Upper lobe of right lung (tissue), 1 donor: ENCODE measurements around the gene FAM168A. TPM values are rescaled to one million over a fixed set of nuclear protein-coding genes. Genes with fewer than 3 reads are reported as not detected.

ENCODE experiments used
- ATAC-seq: fragments of 200-7000 bp; cut with Tn5 transposase; one replicate; pipeline ENCODE4 v1.9.1; 2020; ENCODE audit warnings: mild to moderate bottlenecking, moderate library complexity
- DNase-seq: peaks from one replicate; pipeline ENCODE4 v3.0.0-alpha.2; 2020
- H3K27ac ChIP-seq: fragments of 200-600 bp; one replicate; pipeline ENCODE4 v1.8.0; 2022
- H3K27me3 ChIP-seq: fragments of 200-600 bp; one replicate; pipeline ENCODE4 v1.8.0; 2022; ENCODE audit warnings: mild to moderate bottlenecking
- H3K36me3 ChIP-seq: fragments of 200-600 bp; one replicate; pipeline ENCODE4 v1.8.0; 2022
- H3K4me1 ChIP-seq: fragments of 200-600 bp; one replicate; pipeline ENCODE4 v1.8.0; 2022
- H3K4me3 ChIP-seq: fragments of 200-600 bp; one replicate; pipeline ENCODE4 v1.8.0; 2022; ENCODE audit warnings: mild to moderate bottlenecking
- H3K9me3 ChIP-seq: fragments of 200-600 bp; one replicate; pipeline ENCODE4 v1.8.0; 2022
- intact Hi-C: fragments of 100-400 bp; cut with DNase I; formaldehyde crosslinking; loops from one replicate; pipeline ENCODE4 v1.11.0; 2022
- total RNA-seq: library from RNA; stranded (reverse); fragmentation: NEBNext Ultra II Directional; extraction: Animal tissue kit (Norgen Biotek cat#: 25700); gene quantifications from one replicate; pipeline ENCODE4 v1.2.1, GENCODE V29; 2021
- TF ChIP-seq, protein P1 (sequence below): fragments of 200-600 bp; IDR thresholded peaks from one replicate; pipeline ENCODE4 v1.8.0; 2022; ENCODE audit warnings: antibody characterized with exemption
- donor health status: DM: no; HTN: yes; CAD: no; lungs with severe emphysema.

The FAM168A gene
- total RNA-seq, 1 donor from 2014 or later = 30.7 TPM

DNA sequence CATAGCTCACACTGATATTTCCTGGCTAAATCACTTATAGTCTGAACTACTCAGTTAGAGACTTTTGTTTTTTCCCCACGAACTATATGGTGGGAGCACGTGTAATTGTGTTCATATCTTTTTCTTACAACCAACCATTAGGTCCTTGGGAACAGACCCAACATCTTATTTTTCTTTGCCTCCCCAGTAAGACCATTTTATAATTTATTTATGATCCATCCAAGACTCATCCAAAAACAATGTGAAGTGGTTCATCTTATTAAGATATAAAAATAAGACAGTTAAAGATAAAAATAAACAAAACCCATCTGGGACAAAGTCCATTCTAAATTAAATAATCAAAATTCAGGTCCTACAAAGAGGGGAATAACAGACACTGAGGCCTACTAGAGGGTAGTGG lies 90.8 kb downstream of the FAM168A start:
- Histone ChIP-seq H3K9me3 (peaks cover 6% of the 10 kb centered on the region), H3K27me3 (no peaks in the 10 kb centered on the region), H3K4me1 (no peaks in the 10 kb centered on the region), H3K27ac (no peak overlapping the region), H3K4me3 (no peak overlapping the region), H3K36me3 (no peaks in the 10 kb centered on the region)
- ATAC-seq (no peak), DNase-seq (no peak)
- TF ChIP-seq, protein P1, sequence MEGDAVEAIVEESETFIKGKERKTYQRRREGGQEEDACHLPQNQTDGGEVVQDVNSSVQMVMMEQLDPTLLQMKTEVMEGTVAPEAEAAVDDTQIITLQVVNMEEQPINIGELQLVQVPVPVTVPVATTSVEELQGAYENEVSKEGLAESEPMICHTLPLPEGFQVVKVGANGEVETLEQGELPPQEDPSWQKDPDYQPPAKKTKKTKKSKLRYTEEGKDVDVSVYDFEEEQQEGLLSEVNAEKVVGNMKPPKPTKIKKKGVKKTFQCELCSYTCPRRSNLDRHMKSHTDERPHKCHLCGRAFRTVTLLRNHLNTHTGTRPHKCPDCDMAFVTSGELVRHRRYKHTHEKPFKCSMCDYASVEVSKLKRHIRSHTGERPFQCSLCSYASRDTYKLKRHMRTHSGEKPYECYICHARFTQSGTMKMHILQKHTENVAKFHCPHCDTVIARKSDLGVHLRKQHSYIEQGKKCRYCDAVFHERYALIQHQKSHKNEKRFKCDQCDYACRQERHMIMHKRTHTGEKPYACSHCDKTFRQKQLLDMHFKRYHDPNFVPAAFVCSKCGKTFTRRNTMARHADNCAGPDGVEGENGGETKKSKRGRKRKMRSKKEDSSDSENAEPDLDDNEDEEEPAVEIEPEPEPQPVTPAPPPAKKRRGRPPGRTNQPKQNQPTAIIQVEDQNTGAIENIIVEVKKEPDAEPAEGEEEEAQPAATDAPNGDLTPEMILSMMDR = no peak
- intact Hi-C loops = no loop called here

DNA sequence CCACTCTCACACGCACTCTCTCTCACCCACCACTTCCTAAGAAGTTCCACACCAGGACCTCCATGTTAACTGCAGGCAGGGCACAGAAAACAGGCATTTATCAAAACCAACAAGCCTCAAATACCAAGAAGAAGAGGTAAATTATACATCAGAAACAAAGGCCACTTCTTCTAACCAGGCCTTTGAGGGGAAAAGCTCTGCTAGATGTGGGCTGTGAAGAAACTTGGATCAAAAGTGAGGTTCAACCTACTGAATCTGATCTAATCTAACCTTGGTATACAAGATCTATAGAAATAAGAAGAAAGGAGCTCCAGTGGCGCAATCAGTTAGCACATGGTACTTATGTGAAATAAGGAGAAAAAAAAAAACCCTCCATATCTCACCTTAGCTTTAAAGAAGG lies 91.9 kb downstream of the FAM168A start:
- Histone ChIP-seq H3K9me3 (peaks cover 6% of the 10 kb centered on the region), H3K36me3 (no peaks in the 10 kb centered on the region), H3K4me3 (no peak overlapping the region), H3K27ac (no peak overlapping the region), H3K4me1 (no peaks in the 10 kb centered on the region), H3K27me3 (no peaks in the 10 kb centered on the region)
- ATAC-seq (no peak), DNase-seq (no peak)
- TF ChIP-seq, protein P1 = no peak
- intact Hi-C loops = no loop called here

DNA sequence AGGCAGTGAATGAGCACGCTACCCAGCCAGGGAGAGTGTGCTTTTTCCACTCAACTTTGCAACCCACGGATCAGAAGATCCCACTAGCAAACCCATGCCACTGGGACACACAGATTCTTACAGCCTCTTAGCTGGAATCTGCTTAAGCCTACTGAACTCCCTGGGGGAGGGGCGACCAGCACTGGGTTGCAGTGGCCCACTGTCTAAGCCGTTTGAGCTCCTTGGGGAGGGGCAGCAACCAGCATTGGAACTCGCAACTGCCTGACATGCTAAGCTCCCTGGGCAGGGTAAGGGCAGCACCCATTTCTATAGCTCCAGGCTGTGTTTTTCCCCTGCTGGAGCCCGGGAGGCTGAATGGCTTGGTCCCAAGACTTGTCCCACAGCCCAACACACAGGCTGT lies 99.6 kb downstream of the FAM168A start:
- ATAC-seq (no peak), DNase-seq (no peak)
- Histone ChIP-seq H3K27me3 (no peaks in the 10 kb centered on the region), H3K4me3 (no peak overlapping the region), H3K4me1 (no peaks in the 10 kb centered on the region), H3K9me3 (peaks cover under 1% of the 10 kb centered on the region), H3K36me3 (no peaks in the 10 kb centered on the region), H3K27ac (no peak overlapping the region)
- intact Hi-C loops = no loop called here
- TF ChIP-seq, protein P1 = no peak

DNA sequence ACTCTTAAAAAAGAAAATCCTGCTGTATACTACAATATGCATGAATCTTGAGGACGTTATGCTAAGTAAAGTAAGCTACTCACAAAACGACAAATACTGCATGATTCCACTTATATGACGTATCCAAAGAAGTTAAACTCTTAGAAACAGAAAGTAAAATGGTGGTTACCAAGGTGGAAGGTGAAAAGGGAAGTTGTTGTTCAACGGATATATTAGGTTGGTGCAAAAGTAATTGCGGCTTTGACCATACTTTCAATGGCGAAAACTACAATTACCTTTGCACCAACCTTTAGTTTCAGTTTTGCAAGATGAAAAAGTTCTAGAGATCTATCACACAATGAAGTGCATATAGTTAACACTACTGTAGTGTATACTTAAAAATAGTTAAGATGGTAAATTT lies 101.8 kb downstream of the FAM168A start:
- H3K4me1 ChIP-seq = no peaks in the 10 kb centered on the region
- ATAC-seq (no peak), DNase-seq (no peak)
- TF ChIP-seq, protein P1 = no peak
- H3K27ac ChIP-seq = no peak overlapping the region
- no peaks in the 10 kb centered on the region for H3K27me3 ChIP-seq
- H3K4me3 ChIP-seq = no peak overlapping the region
- intact Hi-C loops = no loop called here
- no peaks in the 10 kb centered on the region for H3K36me3 ChIP-seq
- H3K9me3 ChIP-seq = no peaks in the 10 kb centered on the region

DNA sequence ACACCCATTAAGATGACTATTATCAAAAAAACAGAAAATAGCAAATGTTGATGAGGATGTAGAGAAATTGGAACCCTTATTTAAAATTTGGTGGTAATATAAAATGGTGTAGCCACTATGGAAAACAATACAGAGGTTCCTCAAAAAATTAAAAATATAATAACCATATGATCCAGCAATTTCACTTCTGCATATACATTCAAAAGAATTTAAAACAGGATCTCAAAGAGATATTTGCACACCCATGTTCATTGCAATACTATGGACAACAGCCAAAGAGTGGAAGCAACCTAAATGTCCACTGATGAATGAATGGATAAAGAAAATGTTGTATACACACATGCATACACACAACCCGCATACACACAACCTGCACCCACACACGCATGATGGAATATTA lies 102.2 kb downstream of the FAM168A start:
- no peaks in the 10 kb centered on the region for H3K4me1 ChIP-seq
- H3K27me3 ChIP-seq = no peaks in the 10 kb centered on the region
- no peaks in the 10 kb centered on the region for H3K9me3 ChIP-seq
- DNase-seq = no peak
- no peak for ATAC-seq
- intact Hi-C loops = no loop called here
- H3K36me3 ChIP-seq = no peaks in the 10 kb centered on the region
- TF ChIP-seq, protein P1 = no peak
- no peak overlapping the region for H3K27ac ChIP-seq
- H3K4me3 ChIP-seq = no peak overlapping the region

DNA sequence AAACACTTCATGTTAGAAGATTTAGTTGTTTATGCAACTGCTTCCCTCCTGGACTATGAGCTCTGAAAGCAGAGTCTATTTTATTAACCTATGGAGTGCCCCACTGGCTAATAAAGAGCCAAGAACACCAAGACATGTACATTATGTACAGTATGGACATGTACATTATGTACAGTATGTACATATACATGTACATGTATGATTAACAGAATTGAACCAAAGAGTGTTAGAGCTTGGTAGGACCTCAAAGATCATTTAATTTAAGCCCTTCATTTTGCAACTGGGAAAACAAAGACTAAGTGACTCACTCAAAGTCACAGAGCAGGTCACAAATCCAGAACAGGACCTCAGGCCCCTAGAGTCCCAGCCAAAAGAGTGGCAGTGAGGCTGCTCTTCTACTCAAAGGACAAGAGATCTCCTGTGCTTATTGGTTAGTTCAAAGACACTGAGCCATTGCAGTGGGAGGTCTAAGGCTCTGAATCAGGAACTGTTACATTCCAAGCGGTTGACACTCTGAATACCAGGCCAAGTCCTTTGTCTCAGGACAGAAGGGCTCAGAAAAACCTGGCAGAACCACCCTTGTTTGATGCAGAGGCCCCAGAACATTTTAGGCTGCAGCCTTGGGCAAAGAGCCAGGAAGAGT lies 103.8 kb downstream of the FAM168A start:
- no peaks in the 10 kb centered on the region for H3K4me1 ChIP-seq
- H3K27ac ChIP-seq = no peak overlapping the region
- TF ChIP-seq, protein P1 = no peak
- H3K27me3 ChIP-seq = no peaks in the 10 kb centered on the region
- H3K4me3 ChIP-seq = no peak overlapping the region
- ATAC-seq (no peak), DNase-seq (no peak)
- intact Hi-C loops = no loop called here
- no peaks in the 10 kb centered on the region for H3K9me3 ChIP-seq
- H3K36me3 ChIP-seq = no peaks in the 10 kb centered on the region
